Omental fat pad (tissue), 4 donors: ENCODE data around the gene DNAJA4. TPM values are rescaled to one million over a fixed set of nuclear protein-coding genes. Genes with fewer than 3 reads are reported as not detected.

ENCODE experiments used
- ATAC-seq: fragments of 150-250 bp; one replicate; pipeline ENCODE4 v1.9.1; 2016; ENCODE audit warnings: mild to moderate bottlenecking, moderate library complexity; ENCODE audit not compliant: low FRiP score
- DNase-seq: peaks from one replicate; pipeline ENCODE4 v3.0.0-alpha.2; 2019; ENCODE audit warnings: low spot score
- total RNA-seq, 4 donors: library from RNA; depleted of rRNA; stranded (reverse); fragments of >200 nt; gene quantifications; one replicate each; pipeline ENCODE4 v1.1.0, GENCODE V29; 2016
- TF ChIP-seq, protein P1 (sequence below), 3 donors: fragments of 450-650 bp; IDR thresholded peaks; one replicate each; pipeline ENCODE4 v1.5.1; 2016 to 2017; ENCODE audit warnings: antibody characterized with exemption in 3 of 3, mild to moderate bottlenecking in 3 of 3, moderate library complexity in 2 of 3

The DNAJA4 gene
- 10 to 100 TPM; 19.0 to 88.6 (median 28.9) TPM for total RNA-seq

DNA sequence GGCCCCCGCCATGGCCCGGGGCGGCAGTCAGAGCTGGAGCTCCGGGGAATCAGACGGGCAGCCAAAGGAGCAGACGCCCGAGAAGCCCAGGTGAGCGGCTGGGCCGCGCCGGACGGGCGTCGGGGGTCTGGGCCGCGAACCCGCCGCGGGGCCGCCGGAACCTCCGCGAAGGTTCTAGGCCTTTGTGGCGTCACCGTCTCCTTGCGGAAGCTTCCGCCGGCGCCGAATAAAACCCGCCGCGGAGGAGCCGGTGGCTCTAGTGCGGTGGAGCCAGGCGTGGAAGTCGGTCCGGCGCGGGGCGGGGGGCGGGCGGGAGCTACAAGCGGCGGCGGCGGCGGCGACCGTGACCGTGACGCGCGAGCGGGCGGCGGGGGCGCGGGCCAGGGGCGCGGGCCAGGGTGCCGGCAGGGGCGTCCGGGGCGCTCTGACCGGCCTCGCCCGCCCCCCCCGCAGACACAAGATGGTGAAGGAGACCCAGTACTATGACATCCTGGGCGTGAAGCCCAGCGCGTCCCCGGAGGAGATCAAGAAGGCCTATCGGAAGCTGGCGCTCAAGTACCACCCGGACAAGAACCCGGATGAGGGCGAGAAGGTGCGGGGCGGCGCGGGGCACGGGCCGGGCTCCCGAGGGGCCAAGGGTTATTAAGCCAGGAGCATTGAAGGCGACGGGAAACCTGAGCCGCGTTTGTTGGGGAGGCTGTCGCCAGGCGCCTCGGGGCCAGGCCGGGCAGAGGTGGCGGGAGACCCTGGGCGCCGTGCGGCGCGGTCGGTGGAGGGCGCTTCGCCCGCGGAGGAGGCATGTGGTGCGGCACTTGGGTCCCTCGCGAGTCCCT lies at the start of gene DNAJA4:
TSS of gene DNAJA4 (plus strand) at position 259 of the 833 bp plus-strand sequence. CDS start at position 461, 202 bp downstream.
- DNase-seq = no peak
- TF ChIP-seq, protein P1, sequence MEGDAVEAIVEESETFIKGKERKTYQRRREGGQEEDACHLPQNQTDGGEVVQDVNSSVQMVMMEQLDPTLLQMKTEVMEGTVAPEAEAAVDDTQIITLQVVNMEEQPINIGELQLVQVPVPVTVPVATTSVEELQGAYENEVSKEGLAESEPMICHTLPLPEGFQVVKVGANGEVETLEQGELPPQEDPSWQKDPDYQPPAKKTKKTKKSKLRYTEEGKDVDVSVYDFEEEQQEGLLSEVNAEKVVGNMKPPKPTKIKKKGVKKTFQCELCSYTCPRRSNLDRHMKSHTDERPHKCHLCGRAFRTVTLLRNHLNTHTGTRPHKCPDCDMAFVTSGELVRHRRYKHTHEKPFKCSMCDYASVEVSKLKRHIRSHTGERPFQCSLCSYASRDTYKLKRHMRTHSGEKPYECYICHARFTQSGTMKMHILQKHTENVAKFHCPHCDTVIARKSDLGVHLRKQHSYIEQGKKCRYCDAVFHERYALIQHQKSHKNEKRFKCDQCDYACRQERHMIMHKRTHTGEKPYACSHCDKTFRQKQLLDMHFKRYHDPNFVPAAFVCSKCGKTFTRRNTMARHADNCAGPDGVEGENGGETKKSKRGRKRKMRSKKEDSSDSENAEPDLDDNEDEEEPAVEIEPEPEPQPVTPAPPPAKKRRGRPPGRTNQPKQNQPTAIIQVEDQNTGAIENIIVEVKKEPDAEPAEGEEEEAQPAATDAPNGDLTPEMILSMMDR (IDR thresholded peaks at IDR 0.05) = no peak
- peak; percentile 43 for ATAC-seq

DNA sequence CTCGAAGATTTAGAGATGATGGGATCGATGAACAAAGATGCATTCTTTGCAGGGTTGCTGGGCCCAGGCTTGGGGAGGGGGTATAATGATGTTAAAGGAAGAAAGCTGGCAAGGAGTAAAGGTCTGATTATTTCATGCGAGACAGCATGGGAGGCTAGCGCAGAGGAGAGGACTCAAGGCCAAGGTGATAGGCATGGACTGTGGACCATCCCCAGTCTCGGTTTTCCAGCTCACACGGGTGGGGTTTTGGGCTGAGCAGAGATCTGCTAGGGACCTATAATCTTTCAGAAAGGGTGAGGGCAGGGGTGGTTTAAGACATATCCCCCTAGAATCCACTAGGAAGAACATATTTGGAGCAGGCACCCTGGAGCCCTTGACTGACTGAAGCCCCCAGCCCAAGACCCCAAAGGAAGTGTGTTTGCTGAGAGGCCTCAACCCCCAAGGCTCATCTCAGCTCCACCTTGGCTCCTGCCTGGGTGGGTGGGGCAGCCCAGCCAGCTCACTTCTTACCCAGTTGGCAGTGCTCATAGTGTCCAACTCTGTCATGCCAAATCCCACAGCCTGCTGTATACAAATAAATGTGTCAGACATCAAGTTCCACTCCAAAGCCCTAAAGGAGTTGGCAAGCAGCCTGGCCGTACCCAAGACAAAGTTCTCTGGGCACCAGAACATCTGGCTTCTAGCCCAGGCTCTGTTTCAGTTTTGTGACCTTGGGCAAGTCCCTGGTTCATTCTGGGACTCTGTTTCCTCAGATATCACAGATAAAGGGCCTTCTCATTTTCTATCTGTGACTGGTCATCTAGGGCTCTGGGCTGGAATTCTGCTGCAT lies 47.9 kb upstream of the DNAJA4 start:
- DNase-seq (no peak), ATAC-seq (no peak)
- TF ChIP-seq, protein P1 (IDR thresholded peaks at IDR 0.05) = no peak

DNA sequence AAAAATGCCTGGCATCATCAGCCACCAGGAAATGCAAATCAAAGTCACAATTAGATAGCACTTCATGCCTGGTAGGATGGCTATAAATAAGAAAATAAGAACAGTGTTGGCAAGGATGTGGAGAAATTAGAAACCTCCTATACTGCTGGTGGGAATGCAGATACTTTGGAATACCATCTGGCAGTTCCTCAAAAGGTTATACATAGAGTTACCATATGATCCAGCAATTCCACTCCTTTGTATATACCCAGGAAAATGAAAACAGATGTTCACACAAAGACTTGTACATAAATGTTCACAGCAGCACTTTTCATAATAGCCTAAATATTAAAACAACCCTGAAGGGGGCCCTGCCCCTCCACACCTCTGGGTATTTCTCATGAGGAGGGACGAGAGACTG lies 43.6 kb upstream of the DNAJA4 start:
- DNase-seq = no peak

DNA sequence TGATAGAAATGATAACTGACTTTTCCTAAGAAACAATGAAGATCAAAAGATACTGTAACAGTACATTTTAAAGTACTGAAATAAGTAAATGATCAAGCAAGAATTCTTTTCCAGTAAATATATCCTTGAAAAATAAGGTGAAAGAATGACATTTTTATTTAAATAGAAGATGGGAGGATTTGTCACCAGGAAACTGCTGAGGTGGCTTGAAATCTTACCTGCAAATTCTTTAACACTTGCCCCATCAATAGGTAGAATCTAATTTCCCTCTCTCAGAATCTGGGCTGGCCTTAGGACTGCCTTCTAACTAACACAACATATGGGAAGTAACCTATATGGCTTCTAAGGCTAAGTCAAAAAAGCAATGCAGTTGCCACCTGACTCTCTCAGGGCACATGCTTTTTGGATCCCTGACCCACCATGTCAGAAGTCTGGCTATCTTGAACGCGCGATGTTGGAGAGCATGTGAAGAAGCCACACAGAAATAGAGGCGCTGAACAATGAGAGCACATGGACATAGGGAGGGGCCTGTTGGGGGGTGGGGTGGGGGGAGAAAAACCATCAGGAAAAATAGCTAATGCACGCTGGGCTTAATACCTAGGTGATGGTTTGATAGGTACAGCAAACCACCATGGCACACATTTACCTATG lies 41.5 kb upstream of the DNAJA4 start:
- TF ChIP-seq, protein P1 (IDR thresholded peaks at IDR 0.05) = no peak
- DNase-seq (no peak), ATAC-seq (no peak)

More for the DNA sequence above, 43.6 kb upstream of the DNAJA4 start:
- TF ChIP-seq, protein P1 (IDR thresholded peaks at IDR 0.05) = no peak
- no peak for ATAC-seq

DNA sequence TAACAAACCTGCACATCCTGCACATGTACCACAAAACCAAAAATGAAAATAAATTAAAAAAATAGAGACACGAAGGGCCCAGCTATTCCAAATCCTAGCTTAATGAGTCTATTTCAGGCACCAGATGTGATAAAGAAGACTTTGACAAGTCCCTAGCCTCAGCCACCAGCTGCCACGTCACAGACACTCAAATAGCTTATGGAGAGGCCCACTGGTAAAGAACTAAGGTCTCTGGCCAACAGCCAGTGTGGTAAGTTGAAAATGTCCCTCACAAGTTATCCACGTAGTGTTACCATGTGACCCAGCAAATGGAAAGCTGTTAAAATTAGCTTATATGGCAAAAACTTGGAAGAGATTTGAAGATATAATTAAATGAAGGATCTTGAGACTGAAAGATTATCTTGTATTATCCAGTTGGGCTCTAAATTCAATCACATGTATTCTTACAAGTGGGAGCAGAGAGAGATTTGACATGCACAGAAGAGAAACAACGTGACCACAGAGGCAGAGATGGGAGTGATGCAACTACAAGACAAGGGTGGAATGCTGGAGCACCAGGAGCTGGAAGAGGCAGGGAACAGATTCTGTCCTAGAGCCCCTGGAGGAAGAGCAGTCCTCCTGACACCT lies 40.9 kb upstream of the DNAJA4 start:
- no peak for ATAC-seq
- TF ChIP-seq, protein P1 (IDR thresholded peaks at IDR 0.05) = no peak
- DNase-seq = no peak

DNA sequence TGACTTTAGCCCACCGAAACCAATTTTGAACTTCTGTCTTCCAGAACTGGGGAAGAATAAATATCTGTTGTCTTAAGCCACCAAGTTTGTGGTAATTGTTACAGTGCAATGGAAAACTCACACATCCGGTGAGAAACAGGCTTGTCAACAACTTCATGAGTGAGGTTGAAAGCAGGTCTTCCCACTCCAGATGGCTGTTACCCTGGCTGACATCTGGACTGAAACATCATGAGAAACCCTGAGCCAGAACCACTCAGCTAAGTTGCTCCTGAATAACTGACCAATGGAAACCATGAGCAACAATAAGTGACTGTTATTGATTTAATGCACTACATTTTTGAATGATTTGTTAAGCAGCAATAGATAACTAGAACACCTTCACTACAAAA lies 40.3 kb upstream of the DNAJA4 start:
- TF ChIP-seq, protein P1 (IDR thresholded peaks at IDR 0.05) = no peak
- ATAC-seq = no peak
- no peak for DNase-seq
